ENCODE results near the gene ZDHHC11.

Gene ZDHHC11

DNA sequence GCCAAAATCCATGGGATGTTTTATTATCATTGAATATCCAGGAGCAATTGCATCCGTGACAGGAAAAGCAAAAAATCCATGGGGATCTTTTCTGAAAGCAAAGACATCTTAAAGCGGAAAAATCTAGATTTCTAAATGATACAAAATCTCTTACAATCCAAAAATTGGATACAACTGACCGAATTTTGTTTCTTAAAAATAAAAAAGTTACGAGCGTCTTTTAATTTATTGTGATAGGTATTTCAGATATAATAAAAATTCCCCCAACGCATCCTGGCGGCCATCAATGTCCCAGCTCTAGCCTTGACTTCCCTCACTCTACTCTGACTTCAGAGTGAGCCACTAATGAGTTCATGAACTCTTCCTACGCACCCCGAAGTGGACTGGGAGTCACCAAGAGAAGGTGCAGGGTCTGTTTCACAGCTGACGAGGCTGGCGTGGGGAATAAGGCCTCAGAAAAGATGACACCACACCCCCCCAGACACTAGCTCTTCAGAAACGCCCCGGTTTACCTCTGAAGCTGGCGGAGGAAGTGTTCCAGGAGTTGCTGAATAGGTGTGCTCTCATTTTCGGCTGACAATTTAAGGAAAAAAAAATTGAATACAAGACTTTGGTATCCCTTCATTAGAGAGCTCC lies 38.4 kb upstream of the ZDHHC11 start:
- TF ChIP-seq, protein P1, sequence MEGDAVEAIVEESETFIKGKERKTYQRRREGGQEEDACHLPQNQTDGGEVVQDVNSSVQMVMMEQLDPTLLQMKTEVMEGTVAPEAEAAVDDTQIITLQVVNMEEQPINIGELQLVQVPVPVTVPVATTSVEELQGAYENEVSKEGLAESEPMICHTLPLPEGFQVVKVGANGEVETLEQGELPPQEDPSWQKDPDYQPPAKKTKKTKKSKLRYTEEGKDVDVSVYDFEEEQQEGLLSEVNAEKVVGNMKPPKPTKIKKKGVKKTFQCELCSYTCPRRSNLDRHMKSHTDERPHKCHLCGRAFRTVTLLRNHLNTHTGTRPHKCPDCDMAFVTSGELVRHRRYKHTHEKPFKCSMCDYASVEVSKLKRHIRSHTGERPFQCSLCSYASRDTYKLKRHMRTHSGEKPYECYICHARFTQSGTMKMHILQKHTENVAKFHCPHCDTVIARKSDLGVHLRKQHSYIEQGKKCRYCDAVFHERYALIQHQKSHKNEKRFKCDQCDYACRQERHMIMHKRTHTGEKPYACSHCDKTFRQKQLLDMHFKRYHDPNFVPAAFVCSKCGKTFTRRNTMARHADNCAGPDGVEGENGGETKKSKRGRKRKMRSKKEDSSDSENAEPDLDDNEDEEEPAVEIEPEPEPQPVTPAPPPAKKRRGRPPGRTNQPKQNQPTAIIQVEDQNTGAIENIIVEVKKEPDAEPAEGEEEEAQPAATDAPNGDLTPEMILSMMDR (IDR thresholded peaks at IDR 0.05; ENCODE audit: extremely low read depth, missing control alignments), result no peak
- DNase-seq (ENCODE audit: low spot score), result no peak

DNA sequence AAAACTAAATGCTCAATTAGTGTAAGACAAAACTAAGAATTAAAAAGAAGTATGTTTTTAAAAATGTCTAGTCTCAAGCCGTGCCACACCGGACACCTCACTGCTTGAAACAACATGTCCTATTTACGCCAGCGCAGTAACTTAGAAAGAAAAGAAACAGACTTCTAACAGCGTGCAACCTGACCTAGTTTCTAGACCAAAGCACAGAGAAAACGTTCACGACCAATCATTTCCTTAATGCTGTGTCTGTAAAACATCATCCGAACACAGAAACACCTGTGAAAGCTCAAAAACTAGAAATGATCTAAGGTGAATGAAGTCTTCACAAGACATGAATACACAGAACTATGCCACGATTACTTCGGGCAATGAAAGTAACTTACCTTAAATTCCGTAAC lies 37.9 kb upstream of the ZDHHC11 start:
- no peak for DNase-seq (ENCODE audit: low spot score)
- TF ChIP-seq, protein P1 (IDR thresholded peaks at IDR 0.05; ENCODE audit: extremely low read depth, missing control alignments), result no peak

DNA sequence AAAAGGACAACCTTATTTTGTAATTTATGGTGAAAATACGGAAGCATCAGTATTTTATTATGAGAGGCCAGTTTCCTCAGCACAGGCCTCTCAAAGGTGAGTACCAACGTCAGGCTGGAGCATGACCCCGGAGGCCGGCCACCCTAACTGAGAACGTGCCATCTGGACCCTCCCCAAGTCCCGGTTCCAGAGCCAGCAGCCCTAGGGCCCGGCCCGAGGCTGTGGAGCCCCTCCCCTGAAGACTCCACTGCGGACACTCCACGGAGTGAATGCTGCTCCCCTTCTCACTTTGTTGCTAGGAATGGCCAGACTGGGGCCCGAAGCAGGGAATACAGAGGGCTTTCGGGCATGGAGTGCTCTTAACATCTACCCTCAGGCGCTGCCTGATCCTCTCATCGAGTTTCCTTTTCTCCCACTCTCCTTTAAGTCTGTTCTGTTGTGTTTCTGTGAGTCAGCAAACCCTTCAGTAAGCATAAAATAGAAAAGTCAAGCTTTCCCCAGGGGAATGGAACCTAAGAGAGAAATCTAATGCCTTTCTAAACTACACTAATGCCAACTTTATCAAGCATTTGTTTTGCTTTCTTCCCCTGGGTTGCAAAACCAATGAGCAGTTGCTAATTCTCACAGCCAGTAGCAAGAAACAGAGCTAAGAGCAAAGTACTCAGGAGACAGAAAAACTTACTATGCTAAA lies 37.3 kb upstream of the ZDHHC11 start:
- TF ChIP-seq, protein P1 (IDR thresholded peaks at IDR 0.05; ENCODE audit: extremely low read depth, missing control alignments), result no peak
- no peak for DNase-seq (ENCODE audit: low spot score)

- DNase-seq (ENCODE audit: low spot score), result no peak
- TF ChIP-seq, protein P1 (IDR thresholded peaks at IDR 0.05; ENCODE audit: extremely low read depth, missing control alignments), result no peak
These were observed 36.0 kb upstream of the ZDHHC11 start for GRCh38 chr5:886716-887325.

DNA sequence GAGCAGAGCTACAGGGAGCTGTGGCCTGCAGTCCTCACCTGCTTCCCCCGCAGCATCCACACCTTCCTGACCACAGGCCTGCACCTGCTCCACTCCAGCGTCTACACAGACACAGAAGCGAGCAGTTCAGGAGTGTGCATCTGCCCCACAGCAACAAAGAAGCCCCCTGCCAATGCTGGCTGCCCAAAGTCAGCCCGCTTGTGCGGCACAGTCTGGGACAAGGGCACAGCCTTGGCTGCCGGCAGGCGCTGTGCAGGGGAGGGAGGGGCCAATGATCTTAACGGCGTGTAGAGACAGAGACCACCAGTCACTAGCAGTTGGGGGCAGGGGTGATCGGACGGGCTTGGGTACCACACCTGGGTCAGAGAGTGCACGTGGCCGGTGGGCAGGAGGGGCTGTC lies 35.2 kb upstream of the ZDHHC11 start:
- TF ChIP-seq, protein P1 (IDR thresholded peaks at IDR 0.05; ENCODE audit: extremely low read depth, missing control alignments), result no peak
- no peak for DNase-seq (ENCODE audit: low spot score)

GRCh38 chr5:885529-885928 lies 34.7 kb upstream of the ZDHHC11 start:
- TF ChIP-seq, protein P1 (IDR thresholded peaks at IDR 0.05; ENCODE audit: extremely low read depth, missing control alignments), result no peak
- no peak for DNase-seq (ENCODE audit: low spot score)

DNA sequence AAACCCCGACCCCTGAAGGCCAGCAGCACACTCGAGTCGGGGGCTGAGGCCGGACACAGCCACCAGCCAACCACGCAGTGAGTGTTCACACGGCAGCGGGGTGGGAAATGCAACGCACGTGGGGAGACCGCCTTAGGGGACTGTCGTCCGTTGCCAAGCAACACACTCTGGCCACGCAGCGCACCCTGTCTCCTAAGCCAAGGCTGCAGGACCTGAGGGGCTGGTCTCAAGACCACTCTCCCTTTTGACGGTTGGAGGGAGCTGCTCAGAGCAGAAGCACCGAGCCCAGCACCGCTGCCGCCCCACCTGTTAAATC lies 34.3 kb upstream of the ZDHHC11 start:
- DNase-seq (ENCODE audit: low spot score), result no peak
- TF ChIP-seq, protein P1 (IDR thresholded peaks at IDR 0.05; ENCODE audit: extremely low read depth, missing control alignments), result no peak
